MV-4-11 (cell line): ENCODE results near the gene MRC1.
A peak's percentile ranks its signal among the peaks of the same experiment; 100 is the strongest.

Experiments used
- DNase-seq: peaks from one replicate; lab custom pipeline; 2025; lab: John Stamatoyannopoulos, UW

Gene MRC1

GRCh38 chr10:17808971-17809841 lies at the start of gene MRC1:
TSS of gene MRC1 (plus strand) at chr10:17809348. CDS start at chr10:17809466, 118 bp downstream.
- DNase-seq = no peak

- DNase-seq = no peak
Measured at GRCh38 chr10:17764142-17764541, 45.0 kb upstream of the MRC1 start.

GRCh38 chr10:17765602-17766001 lies 43.5 kb upstream of the MRC1 start:
- peak; percentile 5 for DNase-seq

GRCh38 chr10:17766731-17767130 lies 42.4 kb upstream of the MRC1 start:
- DNase-seq = no peak

- no peak for DNase-seq
Measured at GRCh38 chr10:17768496-17768895, 40.7 kb upstream of the MRC1 start.

- DNase-seq = no peak
Measured at GRCh38 chr10:17768957-17769356, 40.2 kb upstream of the MRC1 start.

GRCh38 chr10:17771017-17771416 lies 38.1 kb upstream of the MRC1 start:
- DNase-seq = peak; percentile 79

- no peak for DNase-seq
Measured at GRCh38 chr10:17779784-17780183, 29.4 kb upstream of the MRC1 start.

GRCh38 chr10:17780727-17781126 lies 28.4 kb upstream of the MRC1 start:
- DNase-seq = no peak

GRCh38 chr10:17781856-17782255 lies 27.3 kb upstream of the MRC1 start:
- DNase-seq = no peak

- no peak for DNase-seq
Measured at GRCh38 chr10:17782921-17783665, 26.1 kb upstream of the MRC1 start.

GRCh38 chr10:17783751-17784150 lies 25.4 kb upstream of the MRC1 start:
- DNase-seq = peak; percentile 13

- no peak for DNase-seq
Measured at GRCh38 chr10:17784688-17785087, 24.5 kb upstream of the MRC1 start.

- DNase-seq = peak; percentile 22
Measured at GRCh38 chr10:17785276-17785930, 23.7 kb upstream of the MRC1 start.

GRCh38 chr10:17787087-17787961 lies 21.8 kb upstream of the MRC1 start:
- DNase-seq = no peak

GRCh38 chr10:17788646-17789045 lies 20.5 kb upstream of the MRC1 start:
- DNase-seq = no peak

- no peak for DNase-seq
Measured at GRCh38 chr10:17789396-17789795, 19.8 kb upstream of the MRC1 start.

- no peak for DNase-seq
Measured at GRCh38 chr10:17790651-17791050, 18.5 kb upstream of the MRC1 start.

GRCh38 chr10:17792991-17793390 lies 16.2 kb upstream of the MRC1 start:
- DNase-seq = no peak

- no peak for DNase-seq
Measured at GRCh38 chr10:17793823-17794644, 15.1 kb upstream of the MRC1 start.

- DNase-seq = no peak
Measured at GRCh38 chr10:17795083-17795482, 14.1 kb upstream of the MRC1 start.
